GM19438 (cell line): ENCODE results near the gene KLK6.
"Not testable (repeated sequence)": the region's sequence is repeated elsewhere in the genome, so short reads cannot be mapped to it uniquely, and the experiment has no call there.

Source experiments
- ATAC-seq: cut with Tn5 transposase; IDR thresholded peaks from one replicate; pipeline ENCODE4 v1.9.1; 2021; ENCODE audit warnings: low read depth; ENCODE audit not compliant: unreplicated experiment

The KLK6 gene

DNA sequence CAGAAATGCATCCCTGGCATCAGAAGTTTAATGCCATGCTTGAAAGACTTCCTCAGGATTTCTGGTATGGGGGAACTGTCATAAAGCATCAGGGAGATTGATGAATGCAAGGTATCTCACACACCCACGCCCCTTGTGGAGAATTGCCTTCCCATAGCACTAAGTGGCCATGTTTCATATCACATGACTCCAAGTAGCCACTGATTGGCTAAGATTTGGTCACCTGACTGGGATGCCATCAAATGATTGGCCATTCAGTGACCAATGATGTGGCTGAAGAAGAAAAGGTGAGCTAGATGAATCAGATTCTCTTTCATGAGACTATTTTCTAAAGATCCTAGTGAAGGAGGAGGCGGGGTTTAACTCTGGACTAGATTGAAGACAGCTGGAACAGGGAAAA lies 24.7 kb upstream of the KLK6 start:
- ATAC-seq = no peak

- no peak for ATAC-seq
Observed at GRCh38 chr19:50992666-50993035, 23.3 kb upstream of the KLK6 start.

DNA sequence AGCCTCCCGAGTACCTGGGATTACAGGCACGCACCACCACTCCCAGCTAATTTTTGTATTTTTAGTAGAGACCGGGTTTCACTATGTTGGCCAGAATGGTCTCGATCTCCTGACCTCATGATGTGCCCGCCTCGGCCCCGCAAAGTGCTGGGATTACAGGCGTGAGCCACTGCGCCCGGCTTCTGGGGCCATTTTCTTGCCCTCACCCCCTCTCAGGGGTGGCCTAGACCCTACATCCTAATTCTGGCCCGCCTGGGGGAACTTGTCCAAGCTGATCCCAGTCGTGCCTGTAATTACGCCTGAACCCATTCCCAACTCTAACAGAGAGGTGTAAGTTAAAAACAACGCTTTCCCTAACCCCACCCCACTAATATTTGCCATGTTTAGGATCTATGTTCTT lies 15.0 kb upstream of the KLK6 start:
- ATAC-seq = not testable (repeated sequence)

DNA sequence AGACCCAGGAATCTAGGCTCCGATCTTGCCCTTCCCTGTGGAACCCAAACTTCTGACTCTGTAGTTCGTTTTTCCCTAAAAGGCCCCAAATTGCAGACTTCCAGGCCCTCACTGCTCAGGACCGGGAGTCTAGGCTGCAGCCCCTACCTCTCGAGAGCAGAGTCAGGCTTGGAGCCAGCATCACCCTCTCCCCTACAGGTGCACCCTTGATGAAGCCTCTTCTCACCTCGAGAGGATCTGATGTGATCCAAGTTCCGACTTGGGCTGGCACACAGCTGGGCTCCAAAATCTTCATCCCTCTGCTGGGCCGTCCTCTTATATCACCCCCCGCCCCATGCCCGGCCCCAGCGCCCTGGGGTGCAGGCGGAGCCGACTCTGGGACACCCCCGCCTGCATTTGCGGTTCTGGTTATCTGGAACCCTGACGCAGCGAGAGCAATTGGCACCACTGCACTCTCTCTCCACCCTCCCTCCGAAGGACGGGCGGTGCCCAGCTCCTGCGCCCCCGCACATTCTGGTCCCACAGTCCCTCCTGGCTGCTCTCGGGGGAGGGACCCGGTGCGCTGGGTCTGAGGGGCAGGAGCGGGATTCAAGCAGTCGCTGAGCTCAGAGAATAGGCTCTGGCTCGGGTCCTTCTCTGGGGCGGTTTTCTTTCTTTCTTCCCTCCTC lies 14.4 kb upstream of the KLK6 start, which contains the start of gene KLK7:
Gene KLK7 (minus strand): TSS at position 293 of the 668 bp plus-strand sequence. CDS start 1,518 bp downstream, outside the sequence.
- no peak for ATAC-seq

DNA sequence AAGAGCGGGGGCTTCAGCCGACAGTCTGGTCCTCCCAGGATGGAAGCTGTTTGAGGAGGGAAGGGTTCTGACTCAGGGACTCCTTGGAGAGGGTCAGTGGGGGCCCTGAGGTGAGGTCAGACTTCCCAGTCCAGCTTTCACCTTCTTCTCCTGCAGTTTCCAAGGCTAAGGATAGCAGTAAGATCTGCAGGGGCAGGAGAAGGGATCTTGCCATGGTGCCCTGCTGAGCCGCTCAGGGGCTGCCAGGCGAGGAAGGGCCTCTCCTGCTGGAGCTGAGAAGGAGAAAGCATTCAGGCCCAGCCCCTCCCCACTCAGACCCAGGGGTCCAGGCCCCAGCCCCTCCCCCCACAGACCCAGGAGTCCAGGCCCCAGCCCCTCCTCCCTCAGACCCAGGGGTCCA lies 12.8 kb upstream of the KLK6 start:
- no peak for ATAC-seq

- no peak for ATAC-seq
Observed at GRCh38 chr19:50981587-50982146, 12.3 kb upstream of the KLK6 start.

- no peak for ATAC-seq
Observed at GRCh38 chr19:50980208-50980607, 10.8 kb upstream of the KLK6 start.

- no peak for ATAC-seq
Observed at GRCh38 chr19:50979758-50980157, 10.4 kb upstream of the KLK6 start.

DNA sequence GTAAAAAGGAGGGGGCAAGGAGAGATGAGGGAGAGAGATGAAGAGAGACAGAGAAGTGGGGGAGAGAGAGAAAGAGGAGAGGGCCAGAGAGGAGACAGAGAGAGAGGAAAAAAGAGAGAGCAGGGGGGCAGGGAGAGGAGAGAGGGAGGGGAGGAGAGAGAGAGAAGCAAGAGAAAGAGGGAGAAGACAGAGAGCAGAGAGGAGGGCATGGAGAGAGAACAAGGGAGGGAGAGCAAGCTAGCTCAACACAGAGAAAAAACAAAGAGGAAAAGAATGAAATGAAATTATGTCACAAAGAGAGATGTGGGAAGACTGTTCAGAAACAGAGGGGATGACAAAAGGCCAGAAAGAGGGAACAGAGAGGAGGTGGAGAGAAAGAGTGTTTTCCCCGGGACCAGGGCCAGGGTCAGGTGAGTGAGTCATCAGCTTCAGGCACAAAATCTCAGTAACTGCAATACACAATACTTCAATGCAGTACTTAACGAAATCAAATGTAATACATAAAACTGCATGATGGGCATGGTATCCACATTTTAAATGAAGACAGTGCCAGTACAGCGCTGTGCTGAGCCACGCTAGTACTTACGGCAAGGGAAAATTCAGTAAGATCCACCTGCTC lies 9.5 kb upstream of the KLK6 start:
- ATAC-seq = no peak

GRCh38 chr19:50977626-50978025 lies 8.2 kb upstream of the KLK6 start:
- no peak for ATAC-seq

DNA sequence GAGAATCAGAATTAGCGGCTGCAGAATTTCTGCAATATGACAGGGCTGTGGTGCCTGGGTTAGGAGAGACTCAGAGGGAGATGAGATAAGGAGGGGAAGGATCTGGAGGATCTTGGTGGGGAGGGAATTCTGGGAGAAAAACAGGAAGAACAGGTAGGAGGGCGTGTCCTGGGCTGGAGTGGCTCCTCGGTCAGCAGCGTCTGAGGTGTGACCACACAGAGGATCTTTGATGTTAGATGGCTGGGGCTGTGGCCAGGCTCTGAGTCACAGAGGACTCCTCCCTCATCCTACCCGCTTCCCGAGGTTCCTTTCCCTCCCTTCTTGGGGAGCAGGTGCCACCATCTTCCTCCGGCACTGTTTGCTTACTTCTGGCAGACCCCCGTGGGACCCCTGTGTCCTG lies 6.4 kb upstream of the KLK6 start:
- no peak for ATAC-seq

- no peak for ATAC-seq
Observed at GRCh38 chr19:50974702-50975556, 5.5 kb upstream of the KLK6 start.

DNA sequence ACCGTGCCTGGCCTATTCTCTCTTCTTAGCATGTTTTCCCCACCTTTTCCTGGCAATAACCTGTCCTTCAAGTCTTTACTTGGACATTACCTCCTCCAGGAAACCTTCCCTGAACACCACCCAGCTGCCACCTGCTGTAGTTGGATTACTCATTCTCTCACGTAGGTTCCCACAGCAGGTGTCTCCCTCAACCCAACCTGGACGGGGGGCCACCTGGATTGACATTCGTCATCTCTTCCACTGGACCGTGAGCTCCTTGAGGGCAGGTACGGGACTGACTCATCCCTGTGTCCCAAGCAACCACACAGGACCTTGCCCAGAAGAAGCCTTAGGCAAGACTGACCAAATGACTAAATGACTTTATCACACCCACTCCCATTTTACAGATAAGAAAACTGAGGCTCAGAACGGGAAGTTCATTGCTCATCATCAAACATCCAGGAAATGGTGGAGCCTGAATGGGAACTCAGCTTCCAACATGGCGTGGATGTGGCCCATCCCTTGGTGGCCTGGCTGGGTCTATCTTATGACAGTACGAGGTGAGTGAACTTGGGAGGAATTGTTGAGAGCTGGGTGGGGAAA lies 3.5 kb upstream of the KLK6 start:
- ATAC-seq = no peak

DNA sequence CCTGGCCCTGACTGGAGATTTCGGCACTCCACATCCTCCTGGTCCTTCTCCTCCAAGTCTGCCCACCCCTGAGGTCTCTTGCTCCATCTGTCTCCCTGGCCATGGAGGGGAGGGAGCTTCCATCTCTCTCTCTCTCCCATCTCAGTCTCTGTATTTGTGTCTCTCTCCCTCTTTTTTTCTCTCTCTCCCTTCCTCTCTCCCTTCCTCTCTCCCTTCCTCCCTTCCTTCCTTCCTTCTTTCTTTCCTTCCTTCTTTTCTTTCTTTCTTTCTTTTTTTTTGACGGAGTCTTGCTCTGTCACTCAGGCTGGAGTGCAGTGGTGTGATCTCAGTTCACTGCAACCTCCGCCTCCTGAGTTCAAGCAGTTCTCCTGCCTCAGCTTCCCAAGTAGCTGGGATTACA lies 419 bp upstream of the KLK6 start:
- not testable (repeated sequence) for ATAC-seq

DNA sequence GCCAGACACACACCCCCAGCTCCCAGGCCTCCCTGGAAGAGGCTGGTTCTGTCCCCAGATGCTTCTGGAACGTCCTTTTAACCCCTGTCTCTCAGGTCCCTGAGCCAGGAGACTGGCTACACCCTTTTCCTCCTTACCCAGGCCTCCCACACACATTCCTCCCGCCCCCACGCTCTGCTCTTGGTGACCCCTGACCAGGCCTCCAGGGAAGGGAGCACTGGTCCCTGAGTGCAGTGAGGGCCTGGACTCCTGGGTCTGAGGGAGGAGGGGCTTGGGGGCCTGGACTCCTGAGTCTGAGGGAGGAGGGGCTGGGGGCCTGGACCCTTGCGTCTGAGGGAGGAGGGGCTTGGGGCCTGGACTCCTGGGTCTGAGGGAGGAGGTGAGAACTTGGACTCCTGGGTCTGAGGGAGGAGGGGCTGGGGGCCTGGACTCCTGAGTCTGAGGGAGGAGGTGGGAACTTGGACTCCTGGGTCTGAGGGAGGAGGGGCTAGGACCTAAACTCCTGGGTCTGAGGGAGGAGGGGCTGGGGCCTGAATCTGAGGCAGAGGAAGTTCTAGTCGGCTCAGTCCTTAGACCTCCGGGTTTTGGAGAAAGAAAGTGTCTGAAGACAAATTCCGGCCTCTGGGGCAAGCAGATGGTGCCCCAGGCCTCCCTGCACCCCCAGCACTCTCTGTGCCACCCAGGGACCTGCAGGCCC lies 527 bp downstream of the KLK6 start:
- ATAC-seq = no peak

DNA sequence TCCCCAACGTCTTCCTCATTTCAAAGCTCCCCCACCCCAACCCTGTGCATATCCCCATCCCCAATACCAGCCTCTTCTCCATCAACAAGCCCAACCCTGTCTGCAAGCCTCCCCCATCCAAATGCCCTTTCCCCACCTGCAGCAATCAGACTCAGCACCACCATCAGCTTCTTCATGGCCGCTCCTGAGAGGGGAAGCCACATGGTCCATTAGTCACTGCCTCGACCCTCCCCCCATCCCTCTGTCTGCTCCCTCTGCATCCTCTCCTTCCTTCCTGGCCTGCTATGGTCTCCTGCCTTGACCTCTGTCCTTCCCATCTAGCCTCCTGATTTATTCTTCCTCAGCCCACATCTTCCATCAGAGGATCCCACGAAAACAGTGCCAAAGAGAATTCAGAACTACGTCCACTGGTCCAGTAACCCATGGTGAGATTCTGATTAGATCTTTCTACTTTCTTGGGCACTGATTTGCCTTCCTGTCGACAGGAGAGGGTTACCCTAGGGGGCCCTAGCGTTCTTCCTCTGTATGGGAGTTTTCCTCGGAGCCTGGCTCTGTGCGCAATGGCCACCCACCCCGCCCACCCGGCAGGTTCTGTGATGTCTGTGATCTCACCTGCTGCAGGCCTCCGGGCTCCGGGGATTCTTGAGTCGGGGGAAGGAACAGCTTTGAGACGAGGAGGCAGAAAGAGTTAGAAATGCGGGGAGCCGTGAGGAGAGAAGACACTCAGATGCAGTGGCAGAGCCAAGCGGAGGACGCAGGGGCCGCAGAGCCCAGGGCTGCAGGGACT lies 1.3 kb downstream of the KLK6 start:
- no peak for ATAC-seq

GRCh38 chr19:50964266-50964665 lies 5.1 kb downstream of the KLK6 start:
- ATAC-seq = no peak

DNA sequence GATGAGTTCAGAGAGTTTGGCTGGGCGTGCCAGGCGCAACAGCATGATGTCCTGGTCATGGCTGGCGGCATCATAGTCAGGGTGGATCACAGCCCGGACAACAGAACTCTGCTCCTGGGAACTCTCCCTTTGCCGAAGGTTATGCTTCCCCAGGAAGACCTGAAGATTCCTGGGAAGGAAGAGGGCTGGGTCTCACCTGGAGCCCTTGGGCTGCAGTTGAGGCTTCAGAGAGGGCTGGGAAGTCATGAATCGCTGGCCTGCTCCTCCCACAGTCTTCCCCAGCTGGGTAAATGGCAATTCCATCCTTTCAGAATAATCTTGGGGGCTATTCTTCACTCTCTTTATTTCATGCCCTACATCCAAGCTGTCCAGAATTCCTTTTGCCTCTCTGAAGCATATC lies 6.0 kb downstream of the KLK6 start:
- ATAC-seq = no peak

- no peak for ATAC-seq
Observed at GRCh38 chr19:50962245-50962644, 7.1 kb downstream of the KLK6 start.
